HL-60 (cell line): ENCODE measurements around the gene NPC2.

ENCODE experiments used
- CTCF ChIP-seq: IDR thresholded peaks from one replicate; pipeline ENCODE4 v1.5.1; 2011; ENCODE audit warnings: low read length, control low read depth, inconsistent platforms; ENCODE audit not compliant: insufficient read depth
- GABPA ChIP-seq: IDR thresholded peaks from 2 replicates; pipeline ENCODE4 v1.6.1; 2012; ENCODE audit warnings: low read depth
- POLR2AphosphoS5 ChIP-seq: IDR thresholded peaks from 2 replicates; pipeline ENCODE4 v1.6.1; 2012; ENCODE audit warnings: low read depth
- REST ChIP-seq: IDR thresholded peaks from 2 replicates; pipeline ENCODE4 v1.6.1; 2012; ENCODE audit warnings: low read depth; ENCODE audit not compliant: insufficient replicate concordance

GRCh38 chr14:74510223-74510931 is 17.3 kb upstream of the NPC2 start:
- TF ChIP-seq CTCF = no peak
- no peak for TF ChIP-seq REST
- TF ChIP-seq GABPA = no peak
- TF ChIP-seq POLR2AphosphoS5 = no peak
